Esophagus (tissue), 2 donors: ENCODE data around the gene FAIM. TPM values are rescaled to one million over a fixed set of nuclear protein-coding genes. Genes with fewer than 3 reads are reported as not detected.

Source experiments
- H3K27ac ChIP-seq, 2 donors: one replicate each; pipeline ENCODE4 v1.5.1; 2013; ENCODE audit warnings: low read depth in 2 of 2, mild to moderate bottlenecking in 2 of 2, inconsistent platforms in 1 of 2, low read length in 1 of 2, moderate library complexity in 1 of 2
- H3K27me3 ChIP-seq, 2 donors: one replicate each; pipeline ENCODE4 v1.6.1; 2013; ENCODE audit warnings: low read length in 2 of 2, control low read depth in 1 of 2, mild to moderate bottlenecking in 1 of 2; ENCODE audit not compliant: insufficient read depth in 2 of 2, control insufficient read depth in 1 of 2
- H3K36me3 ChIP-seq, 2 donors: one replicate each; pipeline ENCODE4 v1.6.1; 2013; ENCODE audit warnings: low read length in 1 of 2; ENCODE audit not compliant: control insufficient read depth in 2 of 2, insufficient read depth in 2 of 2
- H3K4me1 ChIP-seq, 2 donors: one replicate each; pipeline ENCODE4 v1.6.1; 2013; ENCODE audit warnings: low read length in 1 of 2; ENCODE audit not compliant: control insufficient read depth in 2 of 2, insufficient read depth in 2 of 2
- H3K4me3 ChIP-seq, 2 donors: one replicate each; pipeline ENCODE4 v1.5.1; 2013; ENCODE audit warnings: low read length in 2 of 2, mild to moderate bottlenecking in 2 of 2, low read depth in 1 of 2, moderate library complexity in 1 of 2
- H3K9me3 ChIP-seq, 2 donors: one replicate each; pipeline ENCODE4 v1.6.1; 2013; ENCODE audit warnings: mild to moderate bottlenecking in 2 of 2, low read depth in 1 of 2, low read length in 1 of 2, moderate library complexity in 1 of 2; ENCODE audit not compliant: control insufficient read depth in 2 of 2, insufficient read depth in 1 of 2
- WGBS, 2 donors: extraction: QIAGEN DNeasy Blood & Tissue Kit; methylation state at CpG; one replicate each; pipeline ENCODE4 v1.1.7; 2013; 5-methylcytosine and 5-hydroxymethylcytosine counted together
- polyA plus RNA-seq, 2 donors: library from polyadenylated mRNA; stranded (reverse); fragments of 200-250 nt; gene quantifications; one replicate each; pipeline ENCODE4 v1.2.3, GENCODE V29; 2013
- donor health status: healthy with polysubstance abuse.
- donor health status: Bipolar disorder and iron deficiency.

FAIM gene
- polyA plus RNA-seq, 2 donors: 13.6 to 14.1 TPM

GRCh38 chr3:138640537-138640936, 32.0 kb downstream of the FAIM start:
- WGBS, 2 donors: 62 to 67% methylated on average over 4 of the region's 4 CpGs
- H3K27me3 ChIP-seq: no peaks in the 10 kb centered on the region
- no peak overlapping the region for H3K27ac ChIP-seq
- H3K9me3 ChIP-seq: peaks cover 0 to 7% of the 10 kb centered on the region in 2 donors
- H3K36me3 ChIP-seq: no peaks in the 10 kb centered on the region
- H3K4me3 ChIP-seq: no peak overlapping the region
- H3K4me1 ChIP-seq: no peaks in the 10 kb centered on the region

DNA sequence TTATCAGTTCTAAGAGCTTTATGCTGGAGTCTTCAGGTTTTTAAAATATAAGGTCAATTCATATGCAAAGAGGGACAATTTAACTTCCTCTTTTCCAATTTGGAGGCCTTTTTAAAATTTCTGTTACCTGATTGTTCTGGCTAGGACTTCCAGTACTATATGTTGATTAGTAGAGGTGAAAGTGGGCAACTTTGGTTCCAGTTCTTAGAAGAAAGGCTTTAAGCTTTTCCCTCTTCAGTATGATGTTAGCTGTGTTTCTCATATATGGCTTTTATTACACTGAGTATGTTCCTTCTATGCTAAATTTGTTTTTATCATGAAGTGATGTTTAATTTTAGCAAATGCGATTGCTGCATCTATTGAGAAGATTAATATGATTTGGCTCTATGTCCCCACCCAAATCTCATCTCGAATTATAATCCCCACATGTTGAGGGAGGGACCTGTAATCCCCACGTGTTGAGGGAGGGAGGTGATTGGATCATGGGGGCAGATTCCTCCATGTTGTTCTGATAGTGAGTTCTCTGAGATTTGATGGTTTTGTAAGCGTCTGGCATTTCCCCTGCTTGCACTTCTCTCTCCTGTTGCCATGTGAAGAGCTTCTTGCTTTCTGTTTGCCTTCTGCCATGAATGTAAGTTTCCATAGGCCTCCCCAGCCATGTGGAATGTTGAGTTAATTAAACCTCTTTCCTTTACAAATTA, 33.8 kb downstream of the FAIM start:
- no peak overlapping the region for H3K27ac ChIP-seq
- H3K36me3 ChIP-seq: no peaks in the 10 kb centered on the region
- H3K4me1 ChIP-seq: no peaks in the 10 kb centered on the region
- 77 to 86% methylated on average over 4 of the region's 4 CpGs for WGBS, 2 donors
- H3K4me3 ChIP-seq: no peak overlapping the region
- H3K9me3 ChIP-seq: peaks cover 0 to 7% of the 10 kb centered on the region in 2 donors
- H3K27me3 ChIP-seq: no peaks in the 10 kb centered on the region

GRCh38 chr3:138642927-138643253, 34.3 kb downstream of the FAIM start:
- peaks cover 0 to 7% of the 10 kb centered on the region in 2 donors for H3K9me3 ChIP-seq
- WGBS, 2 donors: 96 to 100% methylated on average over 1 of the region's 1 CpG
- H3K4me1 ChIP-seq: no peaks in the 10 kb centered on the region
- no peak overlapping the region for H3K4me3 ChIP-seq
- H3K27me3 ChIP-seq: no peaks in the 10 kb centered on the region
- H3K27ac ChIP-seq: no peak overlapping the region
- H3K36me3 ChIP-seq: no peaks in the 10 kb centered on the region

GRCh38 chr3:138646008-138646407, 37.4 kb downstream of the FAIM start:
- Histone ChIP-seq H3K36me3 (peaks cover 0 to 13% of the 10 kb centered on the region in 2 donors), H3K27me3 (no peaks in the 10 kb centered on the region), H3K27ac (no peak overlapping the region), H3K9me3 (peaks cover 4 to 18% of the 10 kb centered on the region in 2 donors), H3K4me3 (no peak overlapping the region), H3K4me1 (no peaks in the 10 kb centered on the region)

DNA sequence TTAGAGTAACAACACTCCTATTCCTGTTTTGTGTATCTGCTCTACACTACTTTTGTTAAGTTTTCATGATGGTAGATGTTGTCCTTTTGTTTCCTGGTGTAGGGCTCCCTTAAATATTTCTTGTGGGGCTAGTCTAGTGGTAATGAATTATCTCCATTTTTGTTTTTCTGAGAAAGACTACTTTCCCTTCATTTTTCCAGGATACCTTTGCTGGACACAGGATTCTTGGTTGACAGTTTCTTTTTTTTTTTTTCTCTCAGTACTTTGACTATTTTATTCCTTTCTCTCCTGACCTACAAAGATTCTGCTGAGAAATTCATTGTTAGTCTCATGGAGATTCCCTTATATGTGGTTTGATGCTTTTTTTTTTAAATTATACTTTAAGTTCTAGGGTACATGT, 37.9 kb downstream of the FAIM start:
- H3K27ac ChIP-seq: no peak overlapping the region
- peaks cover 4 to 18% of the 10 kb centered on the region in 2 donors for H3K9me3 ChIP-seq
- no peak overlapping the region for H3K4me3 ChIP-seq
- no peaks in the 10 kb centered on the region for H3K4me1 ChIP-seq
- H3K27me3 ChIP-seq: no peaks in the 10 kb centered on the region
- H3K36me3 ChIP-seq: peaks cover 0 to 13% of the 10 kb centered on the region in 2 donors

- peaks cover 0 to 20% of the 10 kb centered on the region in 2 donors for H3K36me3 ChIP-seq
- no peaks in the 10 kb centered on the region for H3K4me1 ChIP-seq
Measured at GRCh38 chr3:138649134-138649533, 40.6 kb downstream of the FAIM start.

DNA sequence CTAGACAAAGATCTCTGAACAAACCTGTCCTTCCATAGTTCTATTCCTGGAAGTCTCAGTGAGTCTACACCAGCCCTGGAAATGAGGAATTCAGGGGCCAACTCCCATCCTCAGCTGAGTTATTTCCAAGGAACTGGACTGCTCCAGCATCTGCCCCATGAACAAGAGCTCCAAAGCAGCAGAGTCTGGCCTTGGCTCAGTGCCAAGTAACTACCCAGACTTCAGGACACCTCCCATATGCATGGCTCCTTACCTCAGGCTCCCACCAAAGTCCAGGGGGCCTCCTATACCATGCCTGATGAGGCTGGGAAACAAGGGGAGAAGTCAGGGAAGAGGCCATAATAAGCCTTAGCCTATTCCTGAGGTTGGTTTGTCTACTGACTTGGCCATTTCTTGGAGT, 45.0 kb downstream of the FAIM start:
- no peak overlapping the region for H3K4me3 ChIP-seq
- H3K36me3 ChIP-seq: peaks cover 5 to 20% of the 10 kb centered on the region in 2 donors
- no peak overlapping the region for H3K27ac ChIP-seq
- H3K27me3 ChIP-seq: no peaks in the 10 kb centered on the region
- H3K9me3 ChIP-seq: peaks cover 4 to 11% of the 10 kb centered on the region in 2 donors
- no peaks in the 10 kb centered on the region for H3K4me1 ChIP-seq

More at GRCh38 chr3:138649134-138649533, 40.6 kb downstream of the FAIM start:
- H3K27me3 ChIP-seq: no peaks in the 10 kb centered on the region
- WGBS, 2 donors: 98% methylated on average over 5 of the region's 5 CpGs
- H3K27ac ChIP-seq: no peak overlapping the region
- peaks cover 4 to 14% of the 10 kb centered on the region in 2 donors for H3K9me3 ChIP-seq
- H3K4me3 ChIP-seq: no peak overlapping the region

DNA sequence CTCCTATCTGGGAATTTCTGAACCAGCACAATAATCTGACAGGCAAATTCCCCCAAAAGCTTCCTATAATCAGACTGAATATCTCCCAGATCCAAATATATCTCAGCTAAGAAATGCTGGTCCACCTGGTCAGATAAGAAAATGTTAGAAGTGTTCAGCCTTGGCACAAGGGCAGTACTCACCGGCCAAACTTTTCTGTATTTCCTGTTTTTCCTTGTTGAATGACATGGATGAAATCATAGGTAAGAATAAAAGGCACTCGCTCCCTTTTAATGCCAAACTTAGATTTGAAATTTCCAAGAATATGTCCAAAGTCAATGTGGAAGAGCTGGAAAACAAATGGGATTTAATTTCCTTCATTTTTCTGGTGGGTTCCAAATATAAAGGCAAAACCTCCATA, 48.9 kb downstream of the FAIM start:
- Histone ChIP-seq H3K9me3 (no peaks in the 10 kb centered on the region), H3K4me3 (no peak overlapping the region), H3K4me1 (no peaks in the 10 kb centered on the region), H3K27me3 (no peaks in the 10 kb centered on the region), H3K36me3 (peaks cover 5% of the 10 kb centered on the region in 2 donors), H3K27ac (no peak overlapping the region)
- WGBS, 2 donors: 57 to 78% methylated on average over 2 of the region's 2 CpGs

DNA sequence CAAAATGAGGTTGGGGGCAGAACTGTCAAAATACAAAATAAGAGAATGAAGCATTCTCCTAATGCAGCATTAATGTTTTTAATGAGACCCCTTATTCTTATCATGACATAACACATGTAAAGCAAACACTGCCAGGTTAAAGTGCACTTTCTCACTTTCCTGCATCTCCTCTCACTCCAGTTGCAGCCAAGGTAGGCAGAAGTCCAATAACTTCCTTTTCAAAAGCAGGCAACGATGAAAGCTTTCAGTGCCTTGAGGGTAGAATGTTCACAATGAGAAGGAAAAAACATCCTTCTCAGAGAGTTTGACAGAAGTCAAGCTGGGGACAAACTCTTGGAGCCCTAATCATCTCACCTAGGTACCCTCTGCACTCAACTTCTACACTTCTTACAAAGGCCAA, 59.5 kb downstream of the FAIM start:
- H3K4me1 ChIP-seq: no peaks in the 10 kb centered on the region
- WGBS, 2 donors: 27 to 30% methylated on average over 1 of the region's 1 CpG
- no peaks in the 10 kb centered on the region for H3K9me3 ChIP-seq
- H3K4me3 ChIP-seq: no peak overlapping the region
- H3K27me3 ChIP-seq: no peaks in the 10 kb centered on the region
- no peak overlapping the region for H3K27ac ChIP-seq
- peaks cover 0 to 5% of the 10 kb centered on the region in 2 donors for H3K36me3 ChIP-seq

GRCh38 chr3:138670407-138670806, 61.8 kb downstream of the FAIM start:
- Histone ChIP-seq H3K4me1 (no peaks in the 10 kb centered on the region), H3K27ac (no peak overlapping the region), H3K4me3 (no peak overlapping the region), H3K27me3 (no peaks in the 10 kb centered on the region), H3K9me3 (peaks cover 0 to 6% of the 10 kb centered on the region in 2 donors), H3K36me3 (peaks cover 0 to 3% of the 10 kb centered on the region in 2 donors)
